ENCODE data around the gene FAM181B.

The FAM181B gene

DNA sequence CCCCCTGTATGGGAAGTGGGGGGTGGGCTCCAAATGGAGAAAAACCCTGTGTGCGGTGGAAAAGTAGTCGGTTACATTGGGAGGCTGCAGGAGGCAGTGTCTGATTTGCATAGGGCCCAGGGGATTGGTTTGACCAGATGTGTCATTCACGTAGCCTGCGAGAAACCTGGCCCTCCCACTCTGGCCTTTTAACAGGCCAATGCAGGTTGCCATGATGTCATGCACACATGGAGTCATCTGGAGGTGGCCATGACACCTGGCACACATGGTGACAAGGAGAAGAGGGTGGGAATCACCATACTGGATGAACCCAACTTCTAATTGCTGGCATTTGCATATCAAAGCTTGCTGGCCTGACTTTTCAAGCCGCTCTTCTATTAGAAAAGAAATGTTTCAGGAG, 50.6 kb downstream of the FAM181B start:
- DNase-seq (ENCODE audit: low read depth in 2 of 2): no peak

DNA sequence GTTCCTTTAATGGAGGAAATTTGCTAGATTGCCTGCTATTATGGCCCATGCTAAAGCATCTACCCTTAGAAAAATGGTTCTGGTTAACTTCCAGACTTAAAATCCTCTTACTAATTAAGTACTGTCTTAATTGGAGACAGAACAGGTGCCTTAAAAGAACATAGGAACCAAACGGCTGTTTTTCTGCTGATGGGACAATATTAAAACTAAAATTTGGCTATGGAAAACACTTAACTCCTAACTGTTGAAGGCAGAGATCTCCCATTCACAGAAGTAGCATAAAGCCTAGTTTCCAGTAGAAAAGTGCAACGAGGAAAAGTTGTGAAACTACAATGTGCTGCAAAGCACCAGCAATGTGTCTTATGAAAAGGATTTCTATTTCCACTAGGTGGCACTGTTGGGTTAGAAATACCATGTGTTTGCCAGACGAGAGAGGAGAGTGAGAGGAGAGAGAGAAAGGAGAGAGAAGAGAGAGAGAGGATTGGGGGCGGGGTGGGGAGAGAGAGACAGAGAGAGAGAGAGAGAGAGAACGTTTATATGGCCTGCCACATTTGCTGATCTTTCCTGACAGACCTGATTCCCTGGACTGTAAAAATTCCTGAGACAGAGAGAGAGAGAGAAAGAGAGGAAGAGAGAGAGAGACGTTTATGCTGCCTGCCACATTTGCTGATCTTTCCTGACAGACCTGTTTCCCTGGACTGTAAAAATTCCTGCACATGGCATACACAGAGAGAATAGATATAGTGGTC, 51.5 kb downstream of the FAM181B start:
- DNase-seq (ENCODE audit: low read depth in 2 of 2): no peak

DNA sequence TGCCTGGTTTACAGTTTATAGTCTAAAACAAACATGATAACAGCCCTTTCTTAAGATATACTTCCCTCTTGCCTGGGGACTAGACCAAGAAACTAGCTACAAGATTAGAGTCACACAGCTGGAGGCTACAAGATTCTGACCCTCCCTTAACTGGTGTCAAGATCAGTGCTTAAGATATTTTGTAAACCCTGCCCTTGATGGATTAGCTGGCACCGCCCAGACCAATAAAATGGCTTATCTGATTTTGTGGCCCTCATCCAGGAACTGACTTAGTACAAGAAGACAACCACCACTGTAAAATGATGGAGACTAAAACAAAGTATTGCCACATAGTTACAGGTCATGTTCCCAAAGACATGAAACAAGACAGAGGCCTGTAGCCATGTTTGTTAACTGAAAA, 53.4 kb downstream of the FAM181B start:
- no peak for DNase-seq (ENCODE audit: low read depth in 2 of 2)
